CD4-positive, alpha-beta T cell treated with Interleukin-15 for 4 hours (primary cell): ENCODE results near the gene CHRNB2.
"Not testable (repeated sequence)": the region's sequence is repeated elsewhere in the genome, so short reads cannot be mapped to it uniquely, and the experiment has no call there.

Source experiments
- DNase-seq: peaks from one replicate; pipeline ENCODE4 v3.0.0-alpha.2; 2020; ENCODE audit warnings: low spot score

Gene CHRNB2

DNA sequence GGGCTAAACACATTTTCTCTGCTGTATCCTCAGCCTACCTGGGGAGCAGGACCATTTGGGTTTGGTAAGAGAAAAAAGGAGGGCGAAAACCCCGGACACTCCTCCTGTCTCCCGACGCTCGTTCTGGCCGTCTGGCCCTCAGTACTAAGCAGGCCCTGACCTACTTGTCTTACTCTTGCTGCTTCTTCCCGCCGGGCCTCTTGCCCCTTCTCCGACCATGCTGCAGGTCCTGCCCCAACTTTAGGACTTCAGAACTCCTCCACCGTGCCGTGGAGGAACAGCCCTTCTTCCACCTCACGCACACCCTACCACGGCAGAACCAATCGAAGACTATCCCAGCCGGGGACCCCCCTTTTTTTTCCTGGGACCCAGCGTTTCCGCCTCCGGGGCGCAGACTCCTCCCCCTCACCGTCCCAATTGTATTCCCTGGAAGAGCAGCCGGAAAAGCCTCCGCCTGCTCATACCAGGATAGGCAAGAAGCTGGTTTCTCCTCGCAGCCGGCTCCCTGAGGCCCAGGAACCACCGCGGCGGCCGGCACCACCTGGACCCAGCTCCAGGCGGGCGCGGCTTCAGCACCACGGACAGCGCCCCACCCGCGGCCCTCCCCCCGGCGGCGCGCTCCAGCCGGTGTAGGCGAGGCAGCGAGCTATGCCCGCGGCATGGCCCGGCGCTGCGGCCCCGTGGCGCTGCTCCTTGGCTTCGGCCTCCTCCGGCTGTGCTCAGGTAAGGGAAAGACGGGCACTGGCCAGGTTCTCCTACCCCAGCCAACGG, at the start of gene CHRNB2:
CHRNB2 (plus strand) TSS at position 393 of the 771 bp plus-strand sequence; CDS start at position 660, 267 bp downstream.
- peak; percentile 63 for DNase-seq

DNA sequence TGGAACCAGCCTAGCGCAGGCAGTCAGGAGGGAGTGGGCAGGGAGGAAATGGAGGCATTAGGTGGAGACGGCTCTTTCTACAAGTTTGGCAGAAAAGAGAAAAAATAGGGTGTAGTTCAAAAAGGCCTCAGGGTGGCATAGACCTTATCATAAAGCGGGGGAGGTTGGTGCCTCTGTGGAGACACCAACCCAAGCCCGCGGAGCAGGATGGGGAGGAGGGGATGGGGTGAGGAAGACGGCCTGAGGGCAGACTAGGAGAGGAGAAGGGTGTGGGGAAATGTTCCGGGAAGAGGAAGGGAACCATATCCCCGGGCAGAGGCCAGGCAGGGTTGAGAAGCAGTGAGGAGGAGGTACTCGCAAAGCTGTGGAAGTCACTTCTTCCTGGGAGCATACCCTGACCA, 48.0 kb upstream of the CHRNB2 start:
- DNase-seq, result no peak

- no peak for DNase-seq
Observed at GRCh38 chr1:154520333-154520732, 47.2 kb upstream of the CHRNB2 start.

GRCh38 chr1:154521695-154522094, 45.9 kb upstream of the CHRNB2 start:
- no peak for DNase-seq

DNA sequence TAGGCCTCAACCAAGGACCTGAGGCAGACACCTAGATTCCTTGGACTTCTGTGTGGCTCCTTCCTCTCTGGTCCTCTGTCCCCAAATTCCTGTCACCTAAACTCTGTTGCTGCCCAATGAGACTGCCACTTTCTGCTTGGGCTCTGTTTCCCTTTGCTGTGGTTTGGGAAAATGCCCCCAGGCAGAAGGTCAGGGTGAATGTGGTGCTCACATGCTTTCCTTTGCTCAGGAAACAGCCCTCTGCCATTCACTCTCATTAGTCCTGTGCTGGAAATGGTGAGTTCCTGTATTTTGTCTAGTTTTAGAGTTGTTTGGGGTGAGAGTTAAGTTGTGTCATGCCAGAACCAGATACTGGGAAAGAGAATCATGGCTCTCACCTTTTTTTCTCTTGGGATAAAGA, 42.7 kb upstream of the CHRNB2 start:
- DNase-seq, result no peak

- no peak for DNase-seq
Observed at GRCh38 chr1:154527192-154527591, 40.4 kb upstream of the CHRNB2 start.

DNA sequence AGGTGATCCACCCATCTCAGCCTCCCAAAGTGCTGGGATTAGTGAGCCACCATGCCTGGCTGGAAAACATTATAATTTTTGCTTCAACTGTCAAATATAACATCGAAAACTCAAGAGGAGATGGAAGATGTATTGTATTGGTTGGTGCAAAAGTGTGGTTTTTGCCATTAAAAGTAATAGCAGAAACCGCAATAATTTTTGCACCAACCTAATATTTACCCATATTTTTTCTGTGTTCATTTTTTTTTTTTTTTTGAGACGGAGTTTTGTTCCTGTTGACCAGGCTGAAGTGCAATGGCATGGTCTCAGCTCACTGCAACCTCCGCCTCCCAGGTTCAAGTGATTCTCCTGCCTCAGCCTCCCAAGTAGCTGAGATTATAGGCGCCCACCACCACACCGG, 38.3 kb upstream of the CHRNB2 start:
- no peak for DNase-seq

- DNase-seq, result not testable (repeated sequence)
Observed at GRCh38 chr1:154531950-154532349, 35.6 kb upstream of the CHRNB2 start.

DNA sequence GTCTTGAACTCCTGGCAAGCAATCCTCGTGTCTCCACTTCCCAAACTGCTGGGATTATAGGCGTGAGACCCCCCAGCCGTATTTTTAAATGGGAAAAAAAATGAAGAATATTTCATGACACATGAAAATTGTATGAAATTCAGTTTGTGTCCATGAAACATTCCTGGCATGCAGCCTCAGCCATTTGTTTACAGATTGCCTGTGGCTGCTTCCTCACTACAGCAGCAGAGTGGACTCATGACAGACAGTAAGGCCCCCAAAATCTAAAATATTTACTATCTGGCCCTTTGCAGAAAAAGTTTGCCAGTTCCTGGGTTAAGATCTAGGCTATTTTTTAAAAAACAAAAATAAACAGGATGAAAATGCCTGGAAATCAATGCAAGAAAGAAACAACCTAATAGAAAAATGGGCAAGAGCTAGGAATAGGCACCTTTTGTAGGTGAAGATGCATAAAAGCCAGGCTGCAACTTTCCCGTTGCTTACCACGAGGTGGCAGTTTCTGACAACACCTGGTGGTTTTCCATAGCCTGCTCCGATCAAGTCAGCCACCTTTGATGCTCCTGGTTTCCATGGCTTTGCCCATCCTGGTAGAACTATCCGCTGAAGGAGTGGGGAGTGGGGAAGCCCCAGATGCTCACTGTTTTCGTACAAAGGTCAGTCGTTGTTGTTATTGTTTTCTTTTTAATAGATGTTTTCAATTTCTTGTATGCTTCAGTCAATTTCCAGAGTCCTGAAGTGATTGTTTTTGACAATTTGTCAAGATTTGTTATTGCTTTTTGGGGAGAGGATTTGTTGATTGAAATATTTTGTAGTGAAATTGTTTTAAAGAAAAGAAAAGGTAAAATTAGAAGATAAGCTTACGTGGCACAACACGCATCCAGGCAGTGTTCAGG, 33.4 kb upstream of the CHRNB2 start:
- DNase-seq, result no peak

DNA sequence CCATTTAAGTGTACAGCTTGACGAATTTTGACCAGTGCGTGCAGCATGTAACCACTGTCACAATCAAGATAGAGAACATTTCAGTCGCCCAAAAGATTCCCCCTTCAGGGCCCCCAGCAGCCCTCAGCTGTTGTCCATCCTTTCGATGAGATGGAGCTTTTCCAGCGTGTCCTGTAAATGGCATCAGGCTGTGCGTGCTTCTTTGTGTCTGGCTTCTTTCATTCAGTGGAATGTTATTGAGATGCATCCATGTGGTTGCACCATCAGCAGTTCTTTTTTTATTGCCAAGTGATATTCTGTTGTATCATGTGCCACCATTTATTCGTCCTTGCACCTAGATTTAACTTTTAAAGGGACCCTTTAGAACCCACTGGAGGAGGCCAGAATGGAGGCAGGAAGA, 31.0 kb upstream of the CHRNB2 start:
- no peak for DNase-seq

DNA sequence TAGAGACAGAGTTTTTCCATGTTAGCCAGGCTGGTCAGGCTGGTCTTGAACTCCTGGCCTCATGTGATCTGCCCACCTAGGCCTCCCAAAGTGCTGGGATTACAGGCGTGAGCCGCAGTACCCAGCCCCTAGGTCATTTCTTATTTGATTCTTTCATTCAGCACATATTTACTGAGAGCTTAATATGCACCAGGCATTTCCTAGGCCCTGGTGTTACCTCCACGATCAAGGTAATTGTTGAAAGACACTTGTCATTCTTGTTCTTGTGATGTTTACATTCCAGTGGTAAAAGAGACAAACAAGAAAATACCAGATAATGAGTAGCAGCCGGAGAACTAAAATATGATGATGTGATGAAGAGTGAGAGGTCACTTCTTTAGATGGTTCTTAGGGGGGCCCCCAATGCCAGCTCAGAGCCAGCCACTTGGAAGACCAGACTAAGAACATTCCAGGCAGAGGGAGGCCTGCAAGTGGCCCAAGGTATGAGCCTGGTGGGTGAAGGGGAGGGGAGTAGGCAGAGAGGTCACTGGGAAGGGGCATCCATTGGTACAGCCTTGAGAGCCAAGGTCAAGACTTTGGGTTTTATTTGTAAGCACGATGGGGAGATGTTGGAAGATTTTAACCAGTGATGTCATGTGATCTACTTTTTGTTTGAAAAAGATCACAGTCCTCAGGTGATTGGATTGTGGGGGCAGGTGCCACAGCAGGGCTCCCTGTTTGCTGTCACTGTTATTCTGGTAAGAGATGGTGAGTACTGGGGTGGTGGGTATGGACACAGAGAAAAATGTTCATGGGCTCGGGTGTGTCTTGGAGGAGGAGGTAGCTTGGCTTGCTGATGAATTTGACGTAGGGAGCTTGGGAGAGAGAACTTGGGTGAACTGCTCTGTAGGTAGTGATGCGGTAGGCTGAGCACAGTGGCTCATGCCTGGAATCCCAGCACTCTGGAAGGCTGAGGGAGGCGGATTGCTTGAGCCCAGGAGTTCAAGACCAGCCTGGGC, 27.8 kb upstream of the CHRNB2 start:
- DNase-seq, result no peak

- no peak for DNase-seq
Observed at GRCh38 chr1:154541231-154541630, 26.3 kb upstream of the CHRNB2 start.

DNA sequence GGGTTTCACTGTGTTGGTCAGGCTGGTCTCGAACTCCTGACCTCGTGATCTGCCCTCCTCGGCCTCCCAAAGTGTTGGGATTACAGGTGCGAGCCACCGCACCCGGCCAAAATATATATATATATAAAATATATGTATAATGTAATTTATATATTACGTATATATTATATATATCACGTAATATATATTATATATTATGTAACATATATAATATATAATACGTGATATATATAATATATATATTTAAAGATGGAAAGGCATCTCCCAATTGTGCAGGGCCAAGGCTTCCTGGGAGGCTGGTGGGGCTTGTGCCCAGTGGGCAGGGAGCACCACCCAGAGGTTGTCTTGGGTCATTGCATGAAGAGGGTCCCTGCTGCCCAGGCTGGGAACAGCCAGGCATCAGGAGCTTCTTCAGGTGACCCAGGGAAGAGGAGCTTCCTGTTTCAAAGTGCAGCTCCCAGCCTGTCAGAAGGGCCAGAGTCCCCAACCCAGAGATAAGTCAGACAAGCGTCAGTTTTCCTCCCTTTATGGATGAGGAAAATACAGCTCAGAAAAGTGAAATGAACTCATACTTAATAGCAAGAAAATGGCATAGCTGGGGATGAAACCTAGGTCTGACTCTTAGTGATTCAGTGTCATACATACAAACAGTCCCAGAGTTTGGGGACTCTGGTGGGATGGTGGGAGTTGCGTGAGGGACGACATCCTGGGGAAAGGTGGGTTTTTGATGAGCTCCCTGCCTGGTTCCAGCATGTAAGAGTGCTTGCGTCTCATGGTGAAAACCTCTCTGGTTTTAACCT, 21.1 kb upstream of the CHRNB2 start:
- DNase-seq, result peak; percentile 46

DNA sequence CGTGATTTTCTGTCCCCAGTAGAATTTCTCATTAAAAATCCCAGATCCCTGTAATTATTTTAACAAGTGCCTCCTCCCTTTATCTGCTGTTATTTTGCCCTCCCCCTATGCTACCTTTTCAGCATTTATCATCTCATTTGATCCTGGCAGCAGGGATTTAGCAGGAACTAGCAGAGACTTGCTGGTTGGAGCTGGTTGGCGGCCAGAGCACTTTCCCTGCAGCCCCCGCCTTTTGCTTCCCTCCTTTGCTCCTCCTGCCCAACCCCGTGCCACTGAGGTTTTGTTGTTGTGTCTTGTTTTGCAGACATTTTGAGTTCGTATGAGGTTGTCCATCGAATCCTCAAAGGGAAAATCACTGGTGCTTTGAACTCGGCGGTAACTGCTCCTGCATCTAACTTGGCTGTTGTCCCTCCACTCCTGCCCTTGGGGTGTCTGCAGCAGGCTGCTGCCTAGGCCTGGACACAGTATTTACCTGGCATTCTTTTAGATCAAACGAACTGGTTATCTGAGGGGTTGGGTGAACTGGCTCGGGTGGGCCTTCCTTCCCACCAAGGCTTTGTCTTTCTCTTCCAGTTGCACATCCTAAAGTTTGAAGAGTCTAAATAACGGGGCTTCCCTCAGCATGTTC, 20.4 kb upstream of the CHRNB2 start:
- DNase-seq, result no peak

- DNase-seq, result no peak
Observed at GRCh38 chr1:154548028-154548427, 19.6 kb upstream of the CHRNB2 start.

DNA sequence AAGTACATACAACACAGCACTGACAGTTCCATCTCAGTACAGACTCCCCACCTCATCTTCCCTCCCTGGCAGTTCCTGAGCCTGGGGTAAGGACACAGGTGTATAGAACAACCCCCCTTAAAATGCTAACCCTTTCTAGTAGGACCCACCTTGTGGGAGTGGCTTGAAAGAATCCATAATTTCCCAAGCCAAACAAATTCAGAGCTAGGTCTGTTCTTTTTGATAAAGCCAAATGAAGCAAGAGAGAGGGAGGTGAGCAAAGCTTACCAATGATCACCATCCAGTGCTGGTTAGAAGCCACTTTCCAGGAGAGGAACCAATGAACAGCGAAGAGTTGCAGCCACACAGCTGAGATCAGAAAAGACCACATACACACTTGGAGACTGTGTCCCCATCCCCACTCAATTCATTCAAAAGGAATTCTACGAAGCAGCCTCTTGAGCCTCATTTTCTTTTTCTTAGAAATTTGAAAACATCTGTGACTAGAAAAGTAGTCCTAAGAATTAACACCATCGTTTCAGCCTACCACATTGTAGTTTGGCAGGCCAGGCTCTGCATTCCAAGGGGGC, 18.3 kb upstream of the CHRNB2 start:
- no peak for DNase-seq

- no peak for DNase-seq
Observed at GRCh38 chr1:154550070-154550469, 17.5 kb upstream of the CHRNB2 start.

- no peak for DNase-seq
Observed at GRCh38 chr1:154550657-154551056, 16.9 kb upstream of the CHRNB2 start.

DNA sequence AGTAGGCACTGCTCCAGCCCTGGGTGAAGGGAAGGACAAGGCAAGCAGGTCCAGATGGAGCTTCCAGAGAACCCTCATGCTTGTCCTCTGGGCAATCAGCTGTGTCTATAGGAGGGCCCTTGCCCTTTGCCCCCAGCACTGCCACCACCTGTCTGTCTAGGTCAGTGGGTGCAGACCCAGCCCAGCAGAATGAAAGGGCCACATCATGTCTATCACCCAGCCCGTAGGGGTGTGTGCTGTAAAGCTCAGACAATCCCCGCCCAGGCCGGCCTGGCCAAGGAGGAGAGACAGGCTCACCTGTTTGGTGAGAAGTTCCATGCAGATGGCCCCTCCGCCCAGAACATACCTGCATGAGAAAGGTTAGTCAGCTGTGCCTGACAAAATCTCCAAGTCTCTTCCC, 16.1 kb upstream of the CHRNB2 start:
- no peak for DNase-seq

DNA sequence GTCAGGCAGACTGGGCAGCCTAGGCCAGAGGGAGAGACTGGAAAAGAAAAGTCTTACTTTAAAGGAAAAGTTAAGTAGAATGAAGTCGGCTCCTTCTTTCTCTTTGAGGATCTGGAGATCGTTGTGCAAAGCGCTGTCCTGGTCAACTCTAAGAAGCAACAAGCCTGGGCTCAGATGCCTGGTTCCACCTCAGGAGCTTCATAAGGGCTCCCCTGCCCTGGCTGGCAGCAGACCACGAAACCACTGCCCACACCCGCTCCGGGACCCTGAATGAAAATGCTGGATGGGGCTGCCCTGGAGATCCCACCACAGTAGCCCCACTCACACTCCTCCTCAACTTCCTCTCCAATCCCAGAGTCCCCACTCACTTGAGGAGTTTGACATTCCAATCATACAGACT, 15.5 kb upstream of the CHRNB2 start:
- no peak for DNase-seq
